GM21737 (cell line): ENCODE measurements around the gene ALX3.

ENCODE experiments used
- ATAC-seq: cut with Tn5 transposase; IDR thresholded peaks from one replicate; pipeline ENCODE4 v1.9.1; 2021; ENCODE audit warnings: mild to moderate bottlenecking, moderate library complexity; ENCODE audit not compliant: unreplicated experiment

Gene ALX3

GRCh38 chr1:110067479-110067892 lies 3.0 kb downstream of the ALX3 start:
- ATAC-seq: no peak

DNA sequence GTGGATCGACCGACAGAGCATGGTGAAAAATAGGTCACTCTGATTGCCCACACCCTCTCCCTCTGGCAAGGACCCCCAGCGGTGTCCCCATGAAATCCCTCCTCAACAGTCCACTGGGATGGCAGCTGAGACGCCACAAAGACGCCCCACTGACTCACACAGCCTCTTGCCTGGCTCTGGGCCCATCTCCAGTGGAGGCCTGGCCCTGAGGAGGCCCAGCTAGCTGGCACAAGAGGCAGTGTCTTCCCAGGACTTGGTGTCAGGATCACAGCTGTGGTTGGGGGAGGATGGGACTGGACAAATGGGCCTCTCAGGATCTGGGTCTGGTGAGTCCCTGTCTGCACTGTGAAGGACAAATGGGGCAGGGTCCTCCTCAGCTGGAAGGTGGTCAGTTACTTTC lies 4.6 kb downstream of the ALX3 start:
- no peak for ATAC-seq

DNA sequence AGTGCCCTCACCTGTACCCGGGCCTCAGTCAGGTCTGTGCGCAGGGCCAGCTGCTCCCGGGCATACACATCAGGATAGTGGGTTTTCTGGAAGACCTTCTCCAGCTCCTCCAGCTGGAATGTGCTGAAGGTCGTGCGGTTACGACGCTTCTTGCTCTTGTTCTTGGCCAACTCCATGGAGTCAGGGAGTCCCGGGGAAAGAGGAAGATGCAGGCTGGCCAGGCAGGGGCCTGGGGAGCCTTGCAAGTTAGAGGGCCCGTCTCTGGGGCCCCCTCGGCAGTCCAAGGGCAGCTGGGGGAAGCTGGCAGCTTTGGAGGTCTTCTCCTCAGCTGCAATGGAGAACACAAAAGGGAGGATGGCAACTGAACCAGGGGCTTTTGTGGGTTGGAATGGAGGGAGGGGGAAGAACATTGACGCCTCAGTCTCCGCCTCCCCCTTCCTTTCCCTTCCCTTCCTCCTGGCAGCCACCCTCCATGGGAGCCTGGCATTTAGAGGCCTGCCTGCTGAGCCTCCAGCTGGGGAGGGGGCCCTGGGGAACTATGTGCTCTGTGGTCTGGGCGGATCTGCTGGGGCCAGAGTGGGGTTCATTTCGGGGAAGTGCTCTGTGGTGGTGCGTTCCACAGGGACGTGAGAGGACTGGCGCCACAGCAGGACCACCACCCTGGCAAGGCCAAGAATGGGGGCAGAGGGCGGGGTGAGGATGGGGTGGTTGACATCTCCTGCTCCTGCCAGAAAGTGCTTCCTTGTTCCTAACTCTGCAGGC lies 5.7 kb downstream of the ALX3 start:
- no peak for ATAC-seq

- no peak for ATAC-seq
Measured at GRCh38 chr1:110063781-110064180, 6.7 kb downstream of the ALX3 start.

GRCh38 chr1:110062612-110063011 lies 7.9 kb downstream of the ALX3 start:
- no peak for ATAC-seq

DNA sequence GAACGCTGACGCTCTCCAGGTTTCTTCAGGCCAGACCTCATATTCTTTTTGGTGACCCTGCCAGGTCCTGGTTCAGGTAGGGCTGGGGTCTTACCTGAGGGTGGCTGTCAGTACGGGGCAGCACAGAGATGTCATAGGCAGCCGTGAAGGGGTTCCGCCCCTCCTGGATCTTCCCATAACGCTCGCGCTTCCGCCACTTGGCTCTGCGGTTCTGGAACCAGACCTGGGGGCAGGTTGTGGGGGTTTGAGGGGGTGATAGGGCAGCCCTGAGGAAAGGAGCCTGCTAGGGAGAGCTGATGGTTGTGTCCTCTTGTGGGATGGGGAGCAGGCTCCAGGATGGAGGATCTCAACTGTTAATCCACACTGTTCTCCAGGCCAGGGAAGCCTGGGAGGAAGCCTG lies 9.1 kb downstream of the ALX3 start:
- no peak for ATAC-seq

GRCh38 chr1:110060662-110061060 lies 9.8 kb downstream of the ALX3 start:
- no peak for ATAC-seq

GRCh38 chr1:110060034-110060661 lies 10.3 kb downstream of the ALX3 start:
- ATAC-seq: no peak

DNA sequence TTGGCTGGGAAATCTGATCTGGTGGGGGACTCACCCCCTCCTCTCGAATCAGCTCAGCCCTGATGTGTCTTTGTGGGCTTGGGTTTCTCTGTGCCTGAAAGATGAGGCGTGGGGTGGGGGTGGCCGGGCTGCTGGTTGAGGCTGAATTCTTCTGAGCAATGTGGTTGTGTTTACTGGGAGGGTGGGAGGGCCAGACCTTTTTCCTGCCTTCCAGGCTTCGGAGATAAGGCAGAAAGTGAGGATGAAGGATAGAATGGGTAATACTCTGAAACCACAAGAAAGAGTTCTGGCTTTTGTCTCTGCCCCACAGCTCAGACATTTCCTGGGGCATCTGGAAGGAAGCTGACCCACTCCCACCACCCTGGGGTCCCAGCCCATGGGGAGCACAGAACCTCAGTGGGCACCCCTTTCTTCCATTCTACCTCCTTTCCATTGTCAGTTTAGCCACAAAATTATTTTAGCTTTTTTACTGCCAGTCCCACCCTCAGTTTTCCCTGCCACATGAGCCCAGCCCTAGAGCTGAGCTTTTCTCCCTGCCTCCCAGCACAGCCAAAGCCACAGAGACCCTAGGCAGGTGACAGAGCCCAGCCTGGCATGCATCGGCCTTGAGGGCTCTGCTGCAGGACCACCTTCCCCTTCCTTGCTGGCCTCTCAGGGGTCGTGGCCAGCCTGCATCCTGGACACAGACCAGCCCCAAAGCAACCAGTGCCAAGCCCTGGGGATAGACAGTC lies 11.2 kb downstream of the ALX3 start:
- no peak for ATAC-seq

GRCh38 chr1:110058591-110058990 lies 11.9 kb downstream of the ALX3 start:
- ATAC-seq: no peak

GRCh38 chr1:110057963-110058518 lies 12.4 kb downstream of the ALX3 start:
- ATAC-seq: no peak

- no peak for ATAC-seq
Measured at GRCh38 chr1:110056776-110057175, 13.7 kb downstream of the ALX3 start.

- ATAC-seq: no peak
Measured at GRCh38 chr1:110056285-110056683, 14.2 kb downstream of the ALX3 start.

GRCh38 chr1:110055493-110056284 lies 14.8 kb downstream of the ALX3 start:
- ATAC-seq: no peak

- ATAC-seq: no peak
Measured at GRCh38 chr1:110053552-110054428, 16.7 kb downstream of the ALX3 start.

GRCh38 chr1:110051262-110051648 lies 19.2 kb downstream of the ALX3 start:
- no peak for ATAC-seq

DNA sequence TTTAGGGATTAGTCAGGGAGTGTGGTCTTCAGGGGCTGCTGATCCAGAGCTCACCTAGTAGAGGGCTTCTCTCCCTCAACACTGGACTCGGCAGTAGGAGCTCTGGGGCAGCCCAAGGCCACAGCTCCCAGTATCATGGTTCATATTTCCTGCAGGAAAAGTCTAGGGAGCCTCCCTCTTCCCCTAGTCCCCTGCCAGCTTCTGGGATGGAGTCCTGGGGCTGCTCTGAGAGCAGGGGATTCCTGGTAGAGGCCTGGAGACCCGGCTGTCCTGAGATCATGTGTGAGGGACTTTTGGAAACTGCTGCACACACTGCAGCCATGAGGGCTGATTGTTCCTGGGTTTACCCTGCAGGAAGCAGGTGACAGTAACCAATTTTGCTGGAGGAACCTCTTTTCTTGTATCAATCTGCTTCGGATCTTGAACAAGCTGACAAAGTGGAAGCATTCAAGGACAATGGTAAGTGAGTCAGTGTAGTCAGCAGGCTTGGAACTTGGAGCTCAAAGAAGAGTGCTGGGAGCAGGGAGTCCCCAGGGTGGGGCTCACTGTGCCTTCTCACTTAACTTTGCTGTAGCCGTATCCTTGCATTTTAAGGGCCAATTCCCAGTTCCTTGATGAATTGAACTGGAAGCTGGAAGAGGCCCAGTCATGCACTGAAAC lies 19.7 kb downstream of the ALX3 start:
- no peak for ATAC-seq

DNA sequence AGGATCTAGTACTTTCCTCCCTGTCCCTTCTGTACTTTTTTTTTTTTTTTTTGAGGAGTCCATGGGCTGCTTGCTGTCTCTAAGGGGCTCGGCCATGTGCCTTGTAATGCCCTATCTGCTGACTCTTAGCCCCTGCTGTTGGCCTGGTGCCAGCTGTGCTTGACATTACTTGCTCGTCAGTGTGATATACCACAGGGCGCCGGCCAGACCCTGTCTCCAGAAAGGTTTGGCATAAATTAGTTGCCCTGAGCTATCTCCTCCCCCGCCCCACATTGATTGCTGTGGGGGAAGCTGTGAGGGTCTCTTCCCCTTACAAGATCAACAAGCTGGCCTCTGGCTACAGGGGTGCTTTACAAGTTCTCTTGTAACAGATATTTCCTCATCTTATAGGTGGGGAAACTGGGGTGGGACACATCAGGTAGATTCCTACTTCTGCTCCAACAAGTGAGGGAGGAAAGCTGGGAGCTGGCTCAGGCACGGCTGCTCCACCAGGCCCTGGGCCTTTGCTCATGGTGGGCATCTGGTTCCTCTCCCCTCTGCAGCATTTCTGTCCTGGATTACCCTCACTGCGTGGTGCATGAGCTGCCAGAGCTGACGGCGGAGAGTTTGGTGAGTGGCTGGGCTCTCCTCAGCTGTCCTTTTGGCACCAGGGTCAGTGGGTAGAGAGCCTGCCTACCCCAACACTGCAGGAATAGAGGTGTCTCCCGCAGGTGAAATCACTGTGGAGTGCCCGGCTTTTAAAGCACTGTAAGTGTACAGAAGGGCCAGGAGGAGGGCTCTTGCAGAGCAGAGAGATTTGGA lies 20.5 kb downstream of the ALX3 start:
- ATAC-seq: no peak
